Naive thymus-derived CD4-positive, alpha-beta T cell (primary cell): ENCODE results near the gene TMLHE. TPM values are rescaled to one million over a fixed set of nuclear protein-coding genes. Genes with fewer than 3 reads are reported as not detected.
"Not testable (repeated sequence)": the region's sequence is repeated elsewhere in the genome, so short reads cannot be mapped to it uniquely, and the experiment has no call there.

Experiments used
- ATAC-seq: fragments of 150-1000 bp; cut with Tn5 transposase; 2 replicates; pipeline ENCODE4 v1.10.0; 2021; ENCODE audit warnings: mild to moderate bottlenecking, moderate library complexity
- CTCF ChIA-PET: fragments of 350-600 bp; sonication (Branson Sonifier 250); formaldehyde crosslinking; loops from one replicate; lab custom pipeline; 2021; ENCODE audit warnings: antibody characterized with exemption; lab: Charles Lee
- POLR2A ChIA-PET: fragments of 350-600 bp; sonication (Branson Sonifier 250); formaldehyde crosslinking; loops from one replicate; lab custom pipeline; 2021; ENCODE audit warnings: antibody characterized with exemption, inconsistent platforms; lab: Charles Lee
- DNase-seq, 9 donors: peaks; one replicate each; pipeline versions ENCODE4 v3.0.0 to v3.0.0-alpha.2; 2020 to 2022; ENCODE audit warnings: mixed read lengths in 1 of 9
- H3K27ac ChIP-seq: one replicate; pipeline ENCODE4 v1.7.0; 2013; ENCODE audit warnings: mild to moderate bottlenecking, low read depth, low read length, moderate library complexity
- H3K27me3 ChIP-seq, 2 donors: one replicate each; pipeline ENCODE4 v1.7.0; 2013; ENCODE audit warnings: low read length in 2 of 2, mild to moderate bottlenecking in 2 of 2, moderate library complexity in 2 of 2; ENCODE audit not compliant: control insufficient read depth in 2 of 2, insufficient read depth in 2 of 2
- H3K36me3 ChIP-seq, 3 experiments: 1 replicate in 2 of 3; 2 replicates in 1 of 3; pipeline ENCODE4 v1.7.0; 2013; ENCODE audit warnings: low read length in 3 of 3, mild to moderate bottlenecking in 3 of 3, moderate library complexity in 1 of 3; ENCODE audit not compliant: insufficient read depth in 3 of 3, control insufficient read depth in 2 of 3
- H3K4me1 ChIP-seq, 2 donors: one replicate each; pipeline ENCODE4 v1.7.0; 2013; ENCODE audit warnings: low read length in 2 of 2, mild to moderate bottlenecking in 2 of 2, moderate library complexity in 1 of 2; ENCODE audit not compliant: control insufficient read depth in 2 of 2, insufficient read depth in 2 of 2
- H3K4me3 ChIP-seq: 2 replicates; pipeline ENCODE4 v1.7.0; 2013; ENCODE audit warnings: mild to moderate bottlenecking, low read length
- H3K9me3 ChIP-seq, 3 experiments: 1 replicate in 2 of 3; 2 replicates in 1 of 3; pipeline ENCODE4 v1.7.0; 2013; ENCODE audit warnings: low read length in 3 of 3; ENCODE audit not compliant: control insufficient read depth in 2 of 3
- H3K27ac Mint-ChIP-seq, 9 donors: one replicate each; pipeline ENCODE4 v1.8.0; 2020 to 2022; ENCODE audit warnings: mixed read lengths in 9 of 9, mild to moderate bottlenecking in 8 of 9, moderate library complexity in 5 of 9, inconsistent platforms in 2 of 9
- H3K27me3 Mint-ChIP-seq, 5 donors: one replicate each; pipeline ENCODE4 v1.8.0; 2021 to 2022; ENCODE audit warnings: mixed read lengths in 5 of 5, mild to moderate bottlenecking in 1 of 5
- H3K36me3 Mint-ChIP-seq, 5 donors: one replicate each; pipeline ENCODE4 v1.8.0; 2020 to 2022; ENCODE audit warnings: mixed read lengths in 5 of 5, mild to moderate bottlenecking in 3 of 5, inconsistent platforms in 1 of 5
- H3K4me1 Mint-ChIP-seq, 7 donors: one replicate each; pipeline ENCODE4 v1.8.0; 2020 to 2022; ENCODE audit warnings: mixed read lengths in 7 of 7, mild to moderate bottlenecking in 3 of 7, inconsistent platforms in 1 of 7
- H3K4me3 Mint-ChIP-seq, 10 donors: one replicate each; pipeline ENCODE4 v1.8.0; 2020 to 2022; ENCODE audit warnings: mild to moderate bottlenecking in 10 of 10, mixed read lengths in 10 of 10, moderate library complexity in 6 of 10, inconsistent platforms in 2 of 10
- H3K9me3 Mint-ChIP-seq, 11 donors: one replicate each; pipeline ENCODE4 v1.8.0; 2020 to 2022; ENCODE audit warnings: mixed read lengths in 11 of 11, mild to moderate bottlenecking in 4 of 11, inconsistent platforms in 1 of 11, moderate library complexity in 1 of 11
- intact Hi-C, 2 donors: fragments of 100-400 bp; cut with micrococcal nuclease; formaldehyde crosslinking; loops; one replicate each; pipeline ENCODE4 v1.15.1; 2023
- polyA plus RNA-seq, 2 donors: library from polyadenylated mRNA; unstranded; fragments of 300-500 nt; fragmentation: Illumina TruSeq; gene quantifications; one replicate each; pipeline ENCODE4 v1.2.3, GENCODE V29; 2021
- total RNA-seq, 6 experiments: library from RNA in 5 of 6; stranded (reverse) in 5 of 6; gene quantifications; 1 replicate in 5 of 6; 2 replicates in 1 of 6; pipeline ENCODE4 v1.2.3 and lab custom pipeline; 2021 to 2026

The TMLHE gene
- total and polyA plus RNA-seq, 7 experiments from 2014 or later = 11.8 to 17.7 (median 14.0) TPM

GRCh38 chrX:155635019-155635418 is 22.3 kb upstream of the TMLHE start:
- intact Hi-C loops = loop anchor here in 1 of 2 donors (5.0 to 10.0 kb wide), 2 partner anchors 38 to 370 kb away; partner anchors contain the start of gene RAB39B
- peaks cover 0 to 12% (median 11%) of the 10 kb centered on the region in 7 donors for H3K4me1 Mint-ChIP-seq
- CTCF ChIA-PET = interaction anchor here (0.7 kb wide), 1 partner anchor 1202 kb away, joined by 3 read pairs; no protein-coding TSS in a partner anchor
- H3K27me3 Mint-ChIP-seq, H3K9me3 ChIP-seq, DNase-seq, H3K4me3 Mint-ChIP-seq, ATAC-seq, H3K36me3 Mint-ChIP-seq, H3K36me3 ChIP-seq, H3K4me1 ChIP-seq, H3K27ac ChIP-seq, H3K27me3 ChIP-seq, H3K27ac Mint-ChIP-seq, POLR2A ChIA-PET, H3K4me3 ChIP-seq: not testable (repeated sequence)
- peaks cover 0 to 19% (median 6%) of the 10 kb centered on the region in 11 donors for H3K9me3 Mint-ChIP-seq

GRCh38 chrX:155632431-155633100 is 19.8 kb upstream of the TMLHE start:
- H3K27ac ChIP-seq = peak overlapping the region; percentile 18
- peaks cover 0 to 12% (median 11%) of the 10 kb centered on the region in 7 donors for H3K4me1 Mint-ChIP-seq
- ATAC-seq = peak; percentile 82

GRCh38 chrX:155620110-155620509 is 7.4 kb upstream of the TMLHE start:
- H3K9me3 ChIP-seq, H3K4me3 Mint-ChIP-seq, POLR2A ChIA-PET, H3K36me3 ChIP-seq, ATAC-seq, H3K4me3 ChIP-seq, H3K4me1 ChIP-seq, intact Hi-C loops, H3K27me3 Mint-ChIP-seq, DNase-seq, H3K27me3 ChIP-seq, H3K27ac Mint-ChIP-seq, H3K27ac ChIP-seq, H3K36me3 Mint-ChIP-seq, CTCF ChIA-PET, H3K9me3 Mint-ChIP-seq, H3K4me1 Mint-ChIP-seq: not testable (repeated sequence)

More at GRCh38 chrX:155632431-155633100, 19.8 kb upstream of the TMLHE start:
- intact Hi-C loops = loop anchor here (1.0 to 10.0 kb wide), 3 partner anchors 20 to 368 kb away; partner anchors contain the start of genes RAB39B (in 1 of the 2), SPRY3 (in 1 of the 2), TMLHE (in 1 of the 2) and VAMP7 (in 1 of the 2)
- Histone ChIP-seq H3K36me3 (no peaks in the 10 kb centered on the region), H3K27me3 (no peaks in the 10 kb centered on the region), H3K4me1 (no peaks in the 10 kb centered on the region), H3K9me3 (no peaks in the 10 kb centered on the region), H3K4me3 (peak overlapping the region; percentile 12)
- Mint-ChIP-seq H3K4me3 (peak overlapping the region; percentile 15 to 88 (median 80)), H3K27me3 (no peaks in the 10 kb centered on the region), H3K9me3 (peaks cover 0 to 28% (median 13%) of the 10 kb centered on the region in 11 donors), H3K36me3 (peaks cover 3 to 16% (median 7%) of the 10 kb centered on the region in 5 donors), H3K27ac (peak overlapping the region; percentile 40 to 96 (median 87))
- DNase-seq = peak in 7 of 9 donors; percentile 3 to 34 (median 18)
- ChIA-PET POLR2A (interaction anchor here (0.6 kb wide), 1 partner anchor 13 kb away, joined by 3 read pairs; no protein-coding TSS in a partner anchor), CTCF (no interaction called here)

DNA sequence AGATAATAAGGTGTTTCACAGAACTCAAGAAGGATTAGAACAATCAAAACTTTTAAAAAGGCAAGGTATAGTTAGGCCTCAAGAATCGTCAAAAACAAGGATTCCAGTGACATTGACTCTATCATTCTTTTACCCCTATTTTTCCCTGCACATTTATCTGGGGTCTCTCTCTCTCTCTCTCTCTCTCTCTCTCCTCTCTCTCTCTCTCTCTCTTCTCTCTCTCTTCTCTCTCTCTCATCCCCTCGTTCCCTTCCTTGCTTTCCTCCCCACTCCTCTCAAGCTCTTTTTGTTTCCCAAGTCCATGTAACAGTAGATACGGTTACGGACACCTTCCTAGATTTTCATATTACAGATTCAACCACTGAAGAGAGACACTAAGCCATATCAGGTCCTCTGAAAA is 3.2 kb upstream of the TMLHE start:
- Histone ChIP-seq H3K4me1 (no peaks in the 10 kb centered on the region), H3K36me3 (peaks cover 0 to 7% (median 0%) of the 10 kb centered on the region in 3 experiments), H3K27ac (no peak overlapping the region), H3K4me3 (no peak overlapping the region), H3K27me3 (no peaks in the 10 kb centered on the region), H3K9me3 (no peaks in the 10 kb centered on the region)
- DNase-seq (no peak), ATAC-seq (no peak)
- intact Hi-C loops = loop anchor here in 1 of 2 donors (10.0 kb wide), 2 partner anchors 351 to 811 kb away; partner anchors contain the start of genes MPP1 and RAB39B
- Mint-ChIP-seq H3K4me1 (peaks cover 0 to 15% (median 8%) of the 10 kb centered on the region in 7 donors), H3K27me3 (no peaks in the 10 kb centered on the region), H3K9me3 (peaks cover 0 to 3% (median 0%) of the 10 kb centered on the region in 11 donors), H3K27ac (no peak overlapping the region), H3K36me3 (peaks cover 0 to 2% (median 0%) of the 10 kb centered on the region in 5 donors), H3K4me3 (no peak overlapping the region)
- POLR2A ChIA-PET = no interaction called here
- CTCF ChIA-PET = no interaction called here

GRCh38 chrX:155613927-155614559 is 1.3 kb upstream of the TMLHE start:
- intact Hi-C loops = loop anchor here in 1 of 2 donors (2.0 to 10.0 kb wide), 3 partner anchors 267 to 809 kb away; partner anchors contain the start of genes MPP1, RAB39B and VAMP7
- ChIA-PET POLR2A (no interaction called here), CTCF (no interaction called here)
- no peak overlapping the region for H3K4me3 ChIP-seq
- Mint-ChIP-seq H3K27ac (peak overlapping the region in 2 of 9 donors; percentile 49 to 96), H3K4me1 (peaks cover 2 to 30% (median 18%) of the 10 kb centered on the region in 7 donors), H3K4me3 (peak overlapping the region in 7 of 10 donors; percentile 38 to 88 (median 77)), H3K36me3 (peaks cover 0 to 6% (median 0%) of the 10 kb centered on the region in 5 donors), H3K9me3 (peaks cover 0 to 3% (median 0%) of the 10 kb centered on the region in 11 donors), H3K27me3 (no peaks in the 10 kb centered on the region)
- H3K9me3 ChIP-seq = no peaks in the 10 kb centered on the region
- H3K27ac ChIP-seq = no peak overlapping the region
- no peak for ATAC-seq
- H3K36me3 ChIP-seq = peaks cover 0 to 7% (median 0%) of the 10 kb centered on the region in 3 experiments
- no peaks in the 10 kb centered on the region for H3K4me1 ChIP-seq
- DNase-seq = no peak
- no peaks in the 10 kb centered on the region for H3K27me3 ChIP-seq

- CTCF ChIA-PET = no interaction called here
- Histone ChIP-seq H3K4me3 (peak overlapping the region; percentile 83), H3K27ac (peak overlapping the region; percentile 96), H3K27me3 (no peaks in the 10 kb centered on the region), H3K36me3 (peaks cover 0 to 7% (median 0%) of the 10 kb centered on the region in 3 experiments), H3K9me3 (no peaks in the 10 kb centered on the region), H3K4me1 (no peaks in the 10 kb centered on the region)
- H3K27ac Mint-ChIP-seq = peak overlapping the region; percentile 18 to 97 (median 93)
- H3K9me3 Mint-ChIP-seq = peaks cover 0 to 13% (median 5%) of the 10 kb centered on the region in 11 donors
- H3K36me3 Mint-ChIP-seq = peaks cover 0 to 25% (median 7%) of the 10 kb centered on the region in 5 donors
- no peak for DNase-seq
- peaks cover 14 to 53% (median 45%) of the 10 kb centered on the region in 7 donors for H3K4me1 Mint-ChIP-seq
- H3K4me3 Mint-ChIP-seq = peak overlapping the region; percentile 42 to 95 (median 90)
- no peaks in the 10 kb centered on the region for H3K27me3 Mint-ChIP-seq
- ATAC-seq = no peak
- POLR2A ChIA-PET = no interaction called here
- intact Hi-C loops = loop anchor here in 1 of 2 donors (10.0 kb wide), 2 partner anchors 347 to 807 kb away; partner anchors contain the start of genes MPP1 and RAB39B
Observed at GRCh38 chrX:155611302-155611701, 1.4 kb downstream of the TMLHE start.
